CD4-positive, alpha-beta T cell treated with Interleukin-17A for 1 hour (primary cell): Measurements from ENCODE around the gene SLC4A5.
A peak's percentile ranks its signal among the peaks of the same experiment; 100 is the strongest.
"Not testable (repeated sequence)": the region's sequence is repeated elsewhere in the genome, so short reads cannot be mapped to it uniquely, and the experiment has no call there.

Experiments used
- DNase-seq: peaks from one replicate; pipeline ENCODE4 v3.0.0-alpha.2; 2020

Gene SLC4A5

DNA sequence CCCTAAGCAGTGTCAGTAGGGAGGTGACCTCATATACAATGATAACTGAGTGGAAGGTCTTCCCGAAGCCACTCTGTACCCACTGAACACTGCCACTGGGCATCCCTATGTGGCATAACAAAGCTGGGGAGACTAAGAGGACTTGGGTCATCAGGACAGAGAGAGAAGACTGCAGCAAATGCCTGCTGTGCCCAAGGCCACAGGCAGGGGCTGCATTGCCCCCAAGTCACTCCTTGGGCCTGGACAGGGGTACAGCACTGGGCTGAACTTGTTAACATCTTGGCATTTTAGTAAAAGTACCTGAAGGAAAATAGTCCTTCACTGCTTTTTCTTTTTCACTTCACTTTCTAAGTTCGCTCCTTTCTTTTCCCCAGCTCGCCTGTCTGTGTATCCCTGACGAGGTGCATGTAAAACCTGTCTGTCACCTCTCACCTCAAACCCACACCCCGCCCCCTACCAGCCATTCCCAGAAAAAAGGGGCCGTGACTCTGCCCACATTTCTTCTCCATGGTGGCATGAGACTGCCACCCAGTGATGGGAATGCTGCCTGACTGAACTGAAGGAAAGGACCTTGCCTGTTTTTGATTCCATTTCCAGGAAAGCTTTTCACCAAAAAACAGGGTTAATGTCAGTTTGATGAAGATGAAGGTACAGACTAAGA is 81.9 kb downstream of the SLC4A5 start:
- DNase-seq = no peak

DNA sequence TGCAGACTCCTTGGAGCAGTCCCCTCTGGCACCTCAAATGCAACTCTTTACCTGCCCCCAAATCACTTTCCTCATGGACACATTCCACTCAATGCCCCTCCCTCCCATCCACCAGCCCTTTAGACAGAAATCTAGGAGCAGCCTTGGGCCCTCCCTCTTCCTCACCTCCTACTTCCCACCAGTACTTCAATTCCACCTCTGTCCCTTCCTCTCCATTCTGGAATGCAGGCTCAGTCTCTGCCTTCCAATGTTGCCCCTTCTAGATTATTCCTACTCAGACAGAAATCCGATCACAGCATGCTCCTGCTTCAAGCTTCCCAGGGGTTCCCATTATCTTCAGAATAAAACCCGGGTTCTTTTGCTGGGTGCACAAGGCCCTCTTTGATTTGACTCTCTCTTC is 82.7 kb downstream of the SLC4A5 start:
- no peak for DNase-seq

DNA sequence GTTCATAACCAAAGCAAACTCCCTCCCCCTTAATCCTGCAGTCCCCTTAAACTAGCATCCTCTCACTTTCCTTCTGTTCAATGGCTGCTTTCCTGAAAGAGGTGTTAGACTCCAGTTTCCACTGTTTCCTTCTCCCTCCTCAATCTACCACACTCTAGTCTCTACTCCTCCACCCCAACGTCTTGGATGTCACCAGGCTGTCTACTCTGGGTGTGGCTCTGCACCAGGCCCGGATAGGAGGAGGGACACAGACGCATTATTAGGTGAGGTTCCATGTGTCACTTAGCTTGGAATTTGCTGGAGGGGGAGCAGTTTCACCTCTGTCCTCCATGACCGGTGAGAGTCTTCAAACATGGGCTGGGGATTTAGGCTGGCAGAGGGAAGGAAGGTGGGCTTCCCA is 83.5 kb downstream of the SLC4A5 start:
- no peak for DNase-seq

DNA sequence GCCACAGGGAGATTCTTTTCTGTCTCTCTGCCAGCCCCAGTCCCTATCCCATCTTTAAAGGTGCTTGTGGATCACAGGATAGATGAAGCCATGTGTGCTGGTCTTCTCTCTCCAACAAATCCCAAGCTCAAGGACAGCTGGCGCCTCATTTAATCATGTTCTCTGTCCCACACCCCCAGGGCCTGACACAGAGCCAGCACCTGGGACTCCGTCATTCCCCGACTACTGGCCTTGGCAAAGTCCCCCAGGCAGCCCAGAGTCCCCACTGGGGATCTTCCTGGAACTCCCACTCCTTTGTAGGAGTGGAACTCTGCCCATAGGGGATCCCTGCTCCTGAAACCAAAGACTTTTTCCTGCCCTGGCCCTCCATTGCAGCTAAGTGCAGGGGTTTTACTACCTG is 84.0 kb downstream of the SLC4A5 start:
- DNase-seq = no peak

DNA sequence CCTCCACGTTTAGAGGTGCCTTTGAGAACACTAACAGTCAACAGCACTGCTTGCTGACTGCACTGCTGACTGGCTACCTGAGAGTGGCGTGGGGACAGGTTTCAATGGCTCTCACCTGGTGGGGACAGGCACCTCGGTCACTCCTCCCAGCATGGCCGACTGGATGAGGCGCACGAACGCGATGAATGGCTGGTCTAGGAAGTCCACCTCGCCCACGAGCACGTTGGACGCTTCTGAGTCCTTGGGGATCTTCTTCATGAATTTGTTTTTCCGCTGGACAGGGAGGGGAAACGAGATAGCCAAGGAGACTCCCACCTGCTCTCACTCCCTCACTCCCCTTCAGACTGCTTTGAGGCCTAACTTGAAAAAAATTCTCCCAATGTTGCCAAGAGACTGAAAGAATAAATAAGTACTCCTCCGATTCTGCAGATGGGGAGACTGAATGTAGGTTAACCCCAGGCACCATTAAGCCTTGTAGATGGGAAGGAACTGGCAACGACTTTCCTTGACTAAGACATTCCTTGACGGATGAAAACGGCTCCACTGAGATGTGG is 87.5 kb downstream of the SLC4A5 start:
- DNase-seq = no peak

DNA sequence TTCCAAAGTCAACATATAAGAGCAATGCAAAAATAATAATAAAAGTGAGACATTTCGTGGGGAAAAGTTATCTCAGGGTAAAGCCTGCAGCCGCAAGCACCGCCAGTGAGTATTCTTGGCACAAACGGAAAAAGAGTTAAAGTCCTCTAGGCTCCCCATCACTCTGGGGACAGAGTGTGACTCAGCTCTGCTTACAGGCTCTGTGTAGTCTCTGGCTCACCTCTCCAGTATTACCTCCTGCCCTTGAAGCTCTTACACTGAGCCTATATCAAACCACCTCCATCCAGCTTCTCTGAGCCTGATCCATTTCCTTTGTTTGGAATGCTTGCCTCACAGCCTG is 89.3 kb downstream of the SLC4A5 start:
- no peak for DNase-seq

DNA sequence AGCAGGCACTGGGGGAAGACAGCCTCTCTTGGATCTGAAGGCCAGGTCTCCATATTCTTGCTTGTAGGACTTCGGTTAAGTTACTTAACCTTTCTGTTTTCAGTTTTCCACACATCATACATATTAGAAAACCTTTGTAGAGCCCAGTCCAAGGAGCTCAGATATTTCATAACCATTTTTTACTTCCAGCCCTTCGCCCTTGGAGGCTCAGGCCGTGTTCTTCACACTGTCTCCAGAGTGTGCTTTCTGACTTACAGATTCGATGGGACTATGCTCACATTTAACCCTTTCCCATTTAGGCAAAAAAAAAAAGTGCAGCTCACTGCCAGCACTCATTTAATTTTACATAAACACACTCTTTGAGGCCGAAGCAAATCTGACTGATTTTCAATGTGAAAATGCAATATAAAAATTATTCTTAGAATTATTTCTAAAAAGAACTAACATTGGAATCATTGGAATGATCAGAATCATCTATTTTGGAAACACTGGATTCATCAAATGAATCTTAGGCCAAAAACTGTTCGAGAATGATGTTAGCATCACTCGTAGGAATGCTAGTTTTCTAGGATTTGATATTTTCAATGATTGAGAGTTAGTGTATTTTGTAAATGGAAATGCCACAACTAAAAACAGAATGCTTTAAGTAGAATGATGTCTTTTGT is 89.8 kb downstream of the SLC4A5 start:
- no peak for DNase-seq

DNA sequence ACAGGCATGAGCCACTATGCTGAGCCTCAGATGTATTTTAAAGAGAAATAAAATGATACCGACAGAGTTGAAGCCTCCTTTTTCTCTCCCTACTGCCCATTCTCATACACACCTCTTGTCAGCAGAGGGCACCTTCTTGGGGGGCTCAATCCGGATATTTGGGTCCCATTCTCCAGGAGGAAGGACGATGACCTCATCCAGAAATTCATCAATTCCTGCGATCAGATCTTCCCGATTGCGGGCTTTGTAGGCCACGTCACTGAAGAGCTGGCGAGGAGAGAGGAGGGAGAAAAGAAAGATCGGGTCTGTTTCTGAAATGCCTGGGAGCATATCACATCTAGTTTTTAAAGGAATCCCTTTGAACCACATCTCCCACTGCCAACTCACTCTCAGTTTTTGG is 90.4 kb downstream of the SLC4A5 start:
- DNase-seq = no peak

DNA sequence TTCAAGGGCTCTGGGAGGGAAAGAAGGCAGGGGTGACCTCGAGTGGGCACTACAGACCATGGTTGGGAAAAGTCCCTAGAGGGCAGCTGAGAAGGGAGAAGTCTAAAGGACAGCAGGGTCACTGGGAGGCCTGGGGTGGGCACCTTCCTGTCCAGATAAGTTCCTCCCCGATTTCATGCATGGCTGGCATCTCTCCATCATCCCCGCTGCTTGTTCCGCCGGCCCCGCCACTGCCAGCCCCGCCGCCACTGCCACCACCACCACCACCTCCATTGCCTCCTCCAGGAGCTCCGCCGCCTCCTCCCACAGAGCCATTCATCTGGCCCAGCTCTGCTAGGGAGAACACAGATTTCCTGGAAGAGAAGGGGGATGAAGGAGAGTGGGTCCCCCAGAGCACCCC is 91.2 kb downstream of the SLC4A5 start:
- DNase-seq = no peak

DNA sequence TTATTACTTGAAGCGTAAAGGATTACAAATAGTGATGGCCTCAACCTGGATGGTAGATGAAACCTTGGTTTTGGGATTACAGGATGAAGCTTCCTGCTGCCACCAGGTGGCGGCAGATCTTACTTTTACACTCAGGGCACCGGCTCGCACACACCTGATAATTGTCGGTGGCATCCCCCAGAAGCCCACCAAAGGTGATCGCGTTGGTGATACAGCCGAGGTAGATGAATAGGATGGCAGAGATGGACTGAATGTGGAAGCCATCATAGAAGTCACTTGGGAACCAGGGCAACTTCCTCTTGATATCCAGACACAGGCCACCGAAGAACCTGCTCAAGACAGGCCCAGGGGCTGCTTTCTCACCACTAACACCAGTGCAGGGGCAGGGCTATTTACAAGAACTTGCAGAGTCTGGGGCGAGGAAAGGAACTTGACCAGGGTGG is 93.0 kb downstream of the SLC4A5 start:
- peak; percentile 66 for DNase-seq

DNA sequence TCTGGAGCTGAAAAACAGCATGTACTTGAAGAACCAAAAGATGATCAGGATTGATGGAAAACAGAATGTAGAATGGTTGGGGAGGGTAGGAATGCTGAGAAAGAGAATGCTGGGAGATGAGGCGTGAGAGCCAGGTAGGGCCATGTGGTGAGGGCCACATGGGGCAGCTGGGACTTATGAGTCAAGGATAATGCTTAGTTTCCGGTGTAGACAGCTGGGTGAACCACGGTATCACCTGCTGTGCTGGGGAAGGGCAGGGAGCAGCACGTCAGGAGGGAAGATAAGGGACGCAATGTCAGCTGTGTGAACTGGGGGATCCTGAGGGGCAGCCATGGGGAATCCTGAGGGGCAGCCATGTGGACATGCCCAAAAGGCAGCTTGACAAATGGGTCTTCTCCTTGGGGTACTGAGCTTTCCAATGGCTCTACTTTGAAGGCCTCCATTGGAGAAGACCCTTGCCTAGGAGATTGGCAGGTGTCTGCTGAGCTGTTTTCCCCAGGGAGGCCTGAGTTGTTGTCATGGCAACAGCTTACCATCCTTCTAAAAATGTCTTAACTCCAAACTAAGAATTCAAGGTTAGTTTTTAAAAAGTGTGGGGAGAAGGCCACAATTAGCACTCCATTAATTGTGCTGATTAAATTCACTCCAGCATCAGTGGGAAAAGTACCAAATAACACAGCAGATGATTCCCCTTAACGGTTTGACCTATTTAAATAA is 93.7 kb downstream of the SLC4A5 start:
- DNase-seq = no peak

DNA sequence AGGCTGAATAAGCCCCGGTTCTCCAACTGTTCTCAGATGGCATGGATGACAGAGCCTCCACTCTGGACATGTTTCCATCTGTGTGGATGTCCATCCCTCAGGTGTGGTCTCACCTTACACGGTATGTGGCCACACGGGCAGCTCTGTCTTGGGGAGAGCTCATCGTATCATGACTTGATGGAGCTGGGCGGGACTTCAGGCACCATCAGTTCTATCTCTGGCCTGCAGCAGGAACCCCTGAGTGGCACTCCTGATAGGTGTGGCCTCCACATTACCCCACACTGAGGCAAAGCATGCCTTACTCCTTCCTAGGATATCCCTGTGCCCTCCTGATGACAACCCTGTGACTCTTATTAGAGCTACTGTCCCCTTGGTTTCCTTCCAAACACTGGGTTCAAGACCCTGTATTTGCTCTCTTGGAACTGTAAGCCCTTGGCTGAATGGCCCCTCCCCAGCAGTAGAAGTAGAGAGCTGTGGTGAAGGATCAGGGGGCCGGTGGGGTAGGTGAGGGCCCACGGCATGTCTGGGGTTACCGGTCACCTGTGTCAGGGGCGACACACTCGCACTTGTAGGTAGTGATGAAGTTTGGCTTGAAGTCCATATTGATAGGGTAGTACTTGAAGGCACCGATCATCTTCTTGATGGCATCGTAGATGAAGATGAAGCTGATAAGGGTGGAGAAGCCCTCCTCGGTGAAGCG is 96.6 kb downstream of the SLC4A5 start:
- no peak for DNase-seq

DNA sequence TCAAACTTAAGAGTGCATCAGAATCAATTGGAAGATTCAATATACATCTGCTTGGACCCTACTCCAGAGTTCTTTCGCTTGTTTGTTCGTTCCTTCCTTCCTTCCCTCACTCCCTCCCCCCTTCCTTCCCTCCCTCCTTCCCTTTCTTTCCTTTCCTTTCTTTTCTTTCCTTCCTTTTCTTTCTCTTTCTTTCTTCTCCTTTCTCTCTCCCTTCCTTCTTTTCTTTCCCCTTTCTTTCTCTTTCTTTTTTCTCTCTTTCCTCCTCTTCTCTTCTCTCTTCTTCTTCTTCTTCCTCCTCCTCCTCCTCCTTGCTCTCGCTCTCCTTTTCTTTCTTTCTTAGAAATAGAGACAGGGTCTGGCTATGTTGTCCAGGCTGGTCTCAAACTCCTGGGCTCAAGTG is 98.9 kb downstream of the SLC4A5 start:
- DNase-seq = no peak

DNA sequence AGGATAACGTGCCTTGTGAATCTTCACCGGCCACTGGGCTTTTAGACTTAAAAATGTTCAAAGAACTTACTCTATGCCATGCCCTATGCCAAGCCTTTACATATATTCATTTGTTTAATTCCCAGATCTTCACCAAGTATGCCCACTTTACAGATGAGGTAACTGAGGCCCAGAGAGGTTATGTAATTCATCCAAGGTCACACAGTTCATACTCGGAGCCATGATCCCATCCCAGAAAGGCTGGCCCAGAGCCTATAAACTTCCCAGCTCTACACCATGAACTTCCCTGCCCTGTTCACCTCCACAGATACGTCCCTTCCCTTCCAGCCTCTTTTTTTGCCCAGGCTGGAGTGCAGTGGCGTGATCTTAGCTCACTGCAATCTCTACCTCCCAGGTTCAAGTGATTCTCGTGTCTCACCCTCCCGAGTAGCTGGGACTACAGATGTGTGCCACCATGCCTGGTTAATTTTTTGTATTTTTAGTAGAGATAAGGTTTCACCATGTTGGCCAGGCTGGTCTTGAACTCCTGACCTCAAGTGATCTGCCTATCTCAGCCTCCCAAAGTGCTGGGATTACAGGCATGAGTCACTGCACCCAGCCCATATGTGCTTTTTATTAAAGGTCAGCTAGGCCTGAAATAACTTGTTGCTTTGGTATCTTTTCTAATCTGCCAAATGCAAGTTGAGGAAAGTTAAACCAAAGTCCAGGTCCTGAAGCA is 100.7 kb downstream of the SLC4A5 start:
- no peak for DNase-seq

DNA sequence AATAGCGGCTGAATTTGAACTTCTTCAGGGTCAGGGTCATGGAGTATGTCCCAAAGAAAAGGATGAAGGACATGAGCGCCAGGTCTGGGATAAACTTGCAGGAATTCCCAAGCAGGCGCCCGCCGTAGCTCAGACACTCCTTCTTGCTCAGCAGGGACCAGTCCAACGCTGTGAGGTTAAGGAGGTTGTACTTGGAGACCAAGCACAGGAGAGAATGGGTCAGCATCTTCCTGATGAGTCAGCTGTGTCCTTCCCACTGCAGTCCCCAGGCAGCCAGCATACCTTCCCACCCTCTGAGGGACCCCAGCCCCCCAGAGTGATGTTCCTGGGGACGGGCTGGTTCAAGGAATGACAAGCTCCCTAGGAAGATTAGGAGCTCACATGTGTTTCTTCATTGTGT is 103.9 kb downstream of the SLC4A5 start:
- DNase-seq = no peak

DNA sequence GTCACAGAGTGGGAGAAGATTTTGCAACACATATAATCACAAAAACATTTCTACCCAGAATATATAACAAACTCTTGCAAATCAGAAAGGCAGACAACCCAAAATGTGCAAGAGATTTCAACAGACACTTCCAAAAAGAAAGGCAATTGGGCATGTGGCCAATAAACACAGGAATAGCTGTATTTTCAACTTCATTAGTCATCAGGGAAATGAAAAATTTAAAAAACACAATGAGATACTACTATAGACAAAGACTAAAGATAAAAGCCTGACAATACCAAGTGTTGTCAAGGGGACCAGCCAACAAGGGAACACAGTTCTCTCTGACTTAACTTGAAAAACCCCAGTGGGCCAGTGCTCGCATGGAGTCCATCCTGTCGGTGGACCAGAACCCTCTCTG is 104.3 kb downstream of the SLC4A5 start:
- no peak for DNase-seq

DNA sequence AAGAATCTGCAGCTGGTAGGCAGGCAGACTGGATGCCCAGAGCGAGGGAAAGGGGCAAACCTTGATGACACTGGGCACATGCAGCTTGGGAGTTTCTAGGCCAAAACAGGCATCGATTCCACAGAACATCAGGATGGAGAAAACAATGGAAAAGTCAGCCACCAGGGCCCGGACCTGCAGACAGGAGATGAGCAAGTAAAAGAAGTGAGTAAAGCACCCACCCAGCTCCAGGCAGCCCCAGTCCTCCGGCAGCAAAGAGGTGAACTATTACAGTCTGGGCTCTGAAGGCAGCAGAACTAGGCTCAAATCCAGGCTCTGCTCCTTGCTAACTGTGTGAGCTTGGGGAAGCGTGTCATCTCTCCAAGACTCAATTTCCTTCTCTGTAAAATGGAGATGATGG is 108.2 kb downstream of the SLC4A5 start:
- no peak for DNase-seq

DNA sequence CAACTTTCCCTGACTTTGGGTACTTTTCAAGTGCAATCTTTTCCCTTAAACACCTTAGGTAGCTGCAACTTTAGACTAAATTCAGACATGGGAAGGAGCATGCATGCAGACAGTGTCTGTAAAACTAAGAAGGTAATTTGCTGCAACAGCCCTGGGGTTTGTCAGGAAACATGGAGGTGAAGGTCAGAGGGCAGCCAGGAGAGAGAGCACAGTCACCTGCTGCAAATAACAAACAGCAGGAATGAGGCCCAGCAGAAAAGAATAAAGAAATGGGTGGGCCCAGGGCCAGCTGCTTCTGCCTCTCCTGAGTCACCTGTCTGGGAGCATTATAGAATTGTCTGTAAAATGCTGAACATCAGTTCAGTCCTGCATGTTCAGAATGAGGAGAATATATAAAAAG is 109.6 kb downstream of the SLC4A5 start:
- DNase-seq = no peak

DNA sequence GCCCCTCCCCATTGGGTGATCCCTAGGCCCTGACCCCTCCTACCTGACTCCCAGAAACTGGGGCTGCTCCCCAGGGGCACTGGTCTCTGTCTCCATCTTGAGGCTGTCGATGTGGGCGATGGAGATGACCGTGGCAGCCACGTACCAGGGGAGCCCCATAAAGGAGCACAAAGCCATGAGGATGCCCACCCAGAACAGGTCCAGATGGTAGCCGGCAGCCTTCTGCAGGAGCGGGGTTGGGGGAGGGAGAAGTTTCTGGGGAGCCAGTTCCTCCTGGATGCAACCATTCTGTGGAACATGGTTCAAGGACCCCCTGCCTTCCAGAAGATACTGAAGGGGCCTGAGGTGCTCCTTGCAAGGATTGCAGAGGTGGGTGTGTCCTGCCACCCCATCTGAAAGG is 110.8 kb downstream of the SLC4A5 start:
- no peak for DNase-seq

DNA sequence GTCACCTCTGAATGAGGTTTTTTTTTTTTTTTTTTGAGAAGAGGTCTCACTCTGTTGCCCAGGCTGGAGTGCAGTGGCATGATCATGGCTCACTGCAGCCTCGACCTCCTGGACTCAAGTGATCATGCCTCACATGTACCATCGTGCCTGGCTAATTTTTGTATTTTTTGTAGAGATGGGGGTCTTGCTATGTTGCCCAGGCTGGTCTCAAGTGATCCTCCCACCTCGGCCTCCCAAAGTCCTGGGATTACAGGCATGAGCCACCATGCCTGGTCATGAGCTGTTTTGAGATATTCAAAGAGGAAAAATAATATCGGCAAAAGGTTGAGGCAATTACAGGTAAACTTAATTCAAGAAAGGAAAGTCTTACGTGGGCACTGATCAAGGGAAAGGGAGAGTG is 113.4 kb downstream of the SLC4A5 start:
- DNase-seq = not testable (repeated sequence)

DNA sequence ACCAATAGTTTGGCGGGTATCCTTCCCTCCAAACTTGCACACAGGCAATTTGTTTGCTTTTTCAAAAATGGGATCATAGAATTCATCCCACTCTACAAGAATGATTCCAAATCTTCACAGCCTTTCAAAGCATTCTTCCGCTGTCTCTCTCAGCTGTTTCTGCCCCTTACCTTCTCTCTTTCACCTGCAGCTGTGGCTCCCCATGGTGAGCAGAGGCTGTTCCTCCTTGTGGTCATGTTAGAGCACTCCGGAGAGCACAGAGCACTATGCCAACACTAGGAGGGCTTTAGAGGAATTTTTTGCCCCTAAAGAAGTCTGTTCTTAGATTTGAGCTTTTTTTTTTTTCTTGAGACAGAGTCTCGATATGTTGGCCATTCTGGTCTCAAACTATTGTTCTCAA is 114.4 kb downstream of the SLC4A5 start:
- no peak for DNase-seq

DNA sequence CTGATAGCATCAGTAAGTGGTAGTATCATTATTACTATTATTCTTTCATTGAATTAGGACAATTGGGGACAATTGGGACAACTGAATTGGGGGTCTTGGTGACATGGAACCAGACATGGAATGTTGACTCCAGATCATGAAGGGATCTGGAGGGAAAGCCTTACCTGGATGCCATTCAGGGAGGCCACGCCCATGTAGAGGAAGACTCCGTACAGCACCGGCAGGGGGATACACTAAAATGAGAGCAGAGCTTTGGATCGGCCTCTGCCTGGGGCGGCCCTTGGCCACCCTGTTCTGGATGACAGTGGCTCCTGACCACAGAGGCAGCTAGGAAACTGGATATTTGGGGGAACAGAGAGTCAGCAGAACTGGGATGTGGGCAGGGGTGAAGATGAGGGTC is 115.6 kb downstream of the SLC4A5 start:
- no peak for DNase-seq

DNA sequence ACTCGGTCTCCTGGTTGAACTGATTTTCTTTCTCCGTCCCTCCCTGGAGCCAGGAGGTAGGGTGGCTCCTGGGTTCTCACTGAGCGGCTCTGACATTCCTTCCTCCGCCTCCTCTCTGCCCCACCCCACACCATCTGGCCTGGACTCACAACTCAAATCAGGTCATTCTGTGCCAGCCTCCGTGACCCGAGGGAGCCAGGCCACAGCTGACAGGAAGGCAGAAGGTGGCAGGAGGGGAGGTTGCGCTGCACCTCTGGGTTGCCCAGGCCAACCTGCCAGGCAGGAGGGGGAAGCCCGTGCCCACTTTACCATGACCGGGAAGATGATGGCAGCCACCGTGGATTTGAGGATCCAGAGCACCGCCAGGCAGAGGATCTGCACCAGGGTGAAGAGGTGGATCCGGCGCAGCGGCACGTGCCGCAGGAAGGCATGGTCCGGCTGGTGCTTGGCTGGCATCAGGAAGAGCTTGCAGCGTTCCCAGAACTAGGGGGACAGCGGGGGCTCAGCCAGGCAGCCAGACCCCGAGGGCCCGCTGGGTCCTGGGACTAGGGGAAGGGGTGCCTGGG is 116.5 kb downstream of the SLC4A5 start:
- DNase-seq = no peak
